Measurements from ENCODE around the gene UXS1. TPM values are rescaled to one million over a fixed set of nuclear protein-coding genes. Genes with fewer than 3 reads are reported as not detected.

The UXS1 gene
- total and polyA plus RNA-seq, 11 donors = 11.0 to 36.9 (median 30.9) TPM

DNA sequence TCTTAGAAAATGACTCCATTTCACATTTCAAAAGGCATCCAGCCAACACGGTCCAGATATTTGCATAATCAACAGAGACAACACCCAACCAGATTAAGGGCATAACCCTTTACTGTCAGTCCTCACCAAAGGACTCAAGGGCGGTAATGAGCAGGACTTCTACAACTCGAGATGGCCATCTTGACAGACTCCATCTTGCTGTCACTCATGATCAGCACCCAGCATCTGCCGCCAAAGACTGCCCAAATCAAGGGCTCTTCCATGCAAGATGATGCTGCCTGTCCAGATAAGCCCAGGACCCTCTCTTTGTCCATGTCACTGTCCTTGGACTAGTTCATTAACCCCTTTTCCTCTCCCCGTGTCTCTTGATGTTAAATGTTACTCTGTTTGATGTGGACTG lies 77.9 kb downstream of the UXS1 start:
- ATAC-seq = peak in 1 of 4 donors; percentile 5
- WGBS, 4 donors = 61 to 85% (median 81%) methylated on average over 5 of the region's 5 CpGs
- TF ChIP-seq CTCF (IDR thresholded peaks at IDR 0.05) = no peak
- TF ChIP-seq POLR2A (IDR thresholded peaks at IDR 0.05) = no peak
- peaks cover 0 to 40% (median 24%) of the 10 kb centered on the region in 9 donors for H3K36me3 ChIP-seq
- peak overlapping the region in 4 of 12 donors; percentile 29 to 79 (median 74) for H3K27ac ChIP-seq
- intact Hi-C loops (cut with DNase I) = loop anchor here in 1 of 10 donors (5.0 kb wide), 1 partner anchor 76 kb away; the partner anchor contains the start of gene UXS1
- H3K4me1 ChIP-seq = peaks cover 0 to 33% (median 3%) of the 10 kb centered on the region in 12 donors
- H3K4me3 ChIP-seq = no peak overlapping the region
- DNase-seq = no peak
- H3K9me3 ChIP-seq = no peaks in the 10 kb centered on the region
- H3K27me3 ChIP-seq = no peaks in the 10 kb centered on the region

- TF ChIP-seq CTCF (IDR thresholded peaks at IDR 0.05) (no peak), POLR2A (IDR thresholded peaks at IDR 0.05) (no peak)
- H3K36me3 ChIP-seq = peaks cover 0 to 40% (median 24%) of the 10 kb centered on the region in 9 donors
- H3K4me1 ChIP-seq = peaks cover 0 to 33% (median 3%) of the 10 kb centered on the region in 12 donors
- DNase-seq (no peak), ATAC-seq (no peak)
- peak overlapping the region in 2 of 12 donors; percentile 77 to 79 for H3K27ac ChIP-seq
- H3K27me3 ChIP-seq = no peaks in the 10 kb centered on the region
- intact Hi-C loops (cut with DNase I) = loop anchor here in 1 of 10 donors (5.0 kb wide), 1 partner anchor 77 kb away; the partner anchor contains the start of gene UXS1
- no peaks in the 10 kb centered on the region for H3K9me3 ChIP-seq
- WGBS, 4 donors = 78 to 90% (median 84%) methylated on average over 4 of the region's 4 CpGs
- H3K4me3 ChIP-seq = no peak overlapping the region
Measured at GRCh38 chr2:106115665-106116064, 78.4 kb downstream of the UXS1 start.

DNA sequence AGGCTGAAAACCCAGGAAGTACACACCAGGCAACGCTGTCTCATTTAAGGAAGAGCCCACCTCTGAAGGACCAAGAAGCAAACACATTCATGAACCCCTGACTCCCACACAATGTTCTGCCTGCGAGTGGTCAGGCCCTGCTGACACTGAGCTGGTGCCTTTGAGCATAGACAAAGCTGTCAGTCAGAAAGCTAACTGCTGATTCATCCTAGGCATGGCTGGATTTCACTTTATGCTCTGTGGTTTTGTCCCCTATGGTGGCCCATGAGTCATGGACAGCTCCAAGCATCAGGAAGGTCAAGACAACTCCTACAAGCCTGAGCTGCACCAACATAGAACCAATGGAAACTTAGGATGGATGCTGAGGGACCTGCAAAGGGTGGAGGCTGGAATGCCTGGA lies 78.9 kb downstream of the UXS1 start:
- intact Hi-C loops (cut with DNase I) = loop anchor here in 1 of 10 donors (5.0 kb wide), 1 partner anchor 77 kb away; the partner anchor contains the start of gene UXS1
- TF ChIP-seq POLR2A (IDR thresholded peaks at IDR 0.05) (no peak), CTCF (IDR thresholded peaks at IDR 0.05) (no peak)
- H3K27me3 ChIP-seq = no peaks in the 10 kb centered on the region
- no peak for DNase-seq
- no peak for ATAC-seq
- H3K36me3 ChIP-seq = peaks cover 0 to 40% (median 24%) of the 10 kb centered on the region in 9 donors
- peaks cover 0 to 33% (median 3%) of the 10 kb centered on the region in 12 donors for H3K4me1 ChIP-seq
- WGBS, 4 donors = 82 to 100% (median 93%) methylated on average over 2 of the region's 2 CpGs
- H3K27ac ChIP-seq = no peak overlapping the region
- H3K4me3 ChIP-seq = no peak overlapping the region
- H3K9me3 ChIP-seq = no peaks in the 10 kb centered on the region

DNA sequence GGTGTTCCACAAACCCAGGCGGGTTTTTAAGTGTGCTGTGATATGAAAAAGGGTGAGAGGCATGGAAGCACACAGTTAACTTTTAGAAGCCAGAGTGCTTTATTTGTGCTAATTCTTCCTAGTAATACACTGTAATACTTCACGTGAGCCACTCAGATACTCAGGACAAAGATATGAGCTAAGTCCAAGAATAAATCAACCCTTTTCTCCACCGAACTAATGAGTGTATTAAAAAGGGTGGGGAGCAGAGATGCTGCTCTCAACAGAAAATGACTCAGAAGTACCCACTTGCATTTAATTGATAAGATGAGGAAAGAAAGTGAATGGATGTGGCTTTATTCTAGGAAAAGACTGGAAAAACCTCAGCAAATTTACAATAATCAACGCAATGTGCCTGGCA lies 79.9 kb downstream of the UXS1 start:
- Histone ChIP-seq H3K4me1 (peaks cover 0 to 33% (median 5%) of the 10 kb centered on the region in 12 donors), H3K4me3 (no peak overlapping the region), H3K27me3 (no peaks in the 10 kb centered on the region), H3K9me3 (no peaks in the 10 kb centered on the region), H3K27ac (no peak overlapping the region), H3K36me3 (peaks cover 0 to 49% (median 26%) of the 10 kb centered on the region in 9 donors)
- TF ChIP-seq CTCF (IDR thresholded peaks at IDR 0.05) (no peak), POLR2A (IDR thresholded peaks at IDR 0.05) (no peak)
- intact Hi-C loops (cut with DNase I) = loop anchor here in 2 of 10 donors (5.0 kb wide), 2 partner anchors 78 to 428 kb away; partner anchors contain the start of gene UXS1 (in 1 of the 2)
- WGBS, 4 donors = 49 to 80% (median 62%) methylated on average over 4 of the region's 4 CpGs
- DNase-seq (no peak), ATAC-seq (no peak)

All from heart left ventricle (tissue), 16 donors.